GM10266 (cell line): ENCODE results near the gene ACSBG1.

Source experiments
- DNase-seq: peaks from one replicate; pipeline ENCODE4 v3.0.0; 2012; ENCODE audit errors: extremely low spot score
- CTCF ChIP-seq: IDR thresholded peaks from 2 replicates; pipeline ENCODE4 v1.5.1; 2012; ENCODE audit warnings: mild to moderate bottlenecking, low read depth; ENCODE audit not compliant: control insufficient read depth, insufficient read depth; ENCODE audit errors: missing control alignments

The ACSBG1 gene

GRCh38 chr15:78140292-78140691 lies 94.1 kb downstream of the ACSBG1 start:
- no peak for TF ChIP-seq CTCF
- DNase-seq = no peak

- DNase-seq = no peak
- TF ChIP-seq CTCF = no peak
Measured at GRCh38 chr15:78139578-78139977, 94.8 kb downstream of the ACSBG1 start.

GRCh38 chr15:78133801-78134200 lies 100.6 kb downstream of the ACSBG1 start:
- DNase-seq = no peak
- TF ChIP-seq CTCF = no peak

GRCh38 chr15:78131295-78132061 lies 102.9 kb downstream of the ACSBG1 start, which contains the start of gene CIB2:
Gene CIB2, minus strand, starts transcription at chr15:78131445. Its CDS starts 230 bp downstream, at chr15:78131215.
- TF ChIP-seq CTCF = peak; percentile 94
- peak; percentile 96 for DNase-seq

- no peak for TF ChIP-seq CTCF
- DNase-seq = no peak
Measured at GRCh38 chr15:78130466-78131294, 103.7 kb downstream of the ACSBG1 start.

GRCh38 chr15:78129751-78130287 lies 104.5 kb downstream of the ACSBG1 start:
- DNase-seq = no peak
- no peak for TF ChIP-seq CTCF
